ENCODE measurements around the gene PPP1R3E.
"Not testable (repeated sequence)": the region's sequence is repeated elsewhere in the genome, so short reads cannot be mapped to it uniquely, and the experiment has no call there.

The PPP1R3E gene, protein sequence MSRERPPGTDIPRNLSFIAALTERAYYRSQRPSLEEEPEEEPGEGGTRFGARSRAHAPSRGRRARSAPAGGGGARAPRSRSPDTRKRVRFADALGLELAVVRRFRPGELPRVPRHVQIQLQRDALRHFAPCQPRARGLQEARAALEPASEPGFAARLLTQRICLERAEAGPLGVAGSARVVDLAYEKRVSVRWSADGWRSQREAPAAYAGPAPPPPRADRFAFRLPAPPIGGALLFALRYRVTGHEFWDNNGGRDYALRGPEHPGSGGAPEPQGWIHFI

DNA sequence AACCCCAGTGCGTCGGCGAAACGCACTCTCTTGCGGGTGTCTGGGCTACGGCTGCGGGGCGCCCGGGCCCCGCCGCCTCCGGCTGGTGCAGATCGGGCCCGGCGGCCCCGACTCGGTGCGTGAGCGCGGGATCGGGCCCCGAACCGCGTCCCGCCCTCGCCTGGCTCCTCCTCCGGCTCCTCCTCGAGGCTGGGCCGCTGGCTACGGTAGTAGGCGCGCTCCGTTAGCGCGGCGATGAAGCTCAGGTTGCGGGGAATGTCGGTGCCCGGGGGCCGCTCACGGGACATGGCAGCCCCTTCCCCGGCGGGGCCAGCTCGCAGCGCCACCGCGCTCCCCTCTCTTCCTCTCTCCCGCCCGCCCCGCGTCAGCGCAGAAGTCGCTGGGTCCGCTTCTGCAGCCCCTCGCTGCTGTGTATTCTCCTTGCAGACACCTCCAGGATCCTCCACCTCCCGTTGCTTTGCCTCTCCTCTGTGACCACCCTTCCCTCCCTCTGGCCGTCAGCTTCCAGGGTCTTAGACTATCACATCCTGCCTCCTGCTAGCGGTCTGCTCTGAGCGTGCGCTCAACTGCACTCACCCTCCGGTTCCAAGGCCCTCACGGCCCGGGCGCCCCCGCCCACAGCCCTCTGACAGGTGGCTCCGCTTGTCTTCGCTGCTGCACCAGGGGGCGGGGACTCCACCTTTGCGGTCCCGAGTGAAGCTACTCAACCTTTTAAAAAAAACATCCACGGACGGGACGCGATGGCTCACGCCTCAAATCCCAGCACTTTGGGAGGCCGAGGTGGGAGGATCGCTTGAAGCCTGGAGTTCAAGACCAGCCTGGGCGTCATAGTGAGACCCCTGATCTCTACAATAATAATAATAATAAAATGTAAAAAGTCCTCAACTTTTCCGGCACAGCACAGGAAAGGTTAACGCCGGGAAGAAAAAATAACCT lies at the start of gene PPP1R3E:
PPP1R3E (minus strand) TSS at position 570 of the 936 bp plus-strand sequence; CDS start at position 287, 283 bp downstream.
- DNase-seq: peak; percentile 73

DNA sequence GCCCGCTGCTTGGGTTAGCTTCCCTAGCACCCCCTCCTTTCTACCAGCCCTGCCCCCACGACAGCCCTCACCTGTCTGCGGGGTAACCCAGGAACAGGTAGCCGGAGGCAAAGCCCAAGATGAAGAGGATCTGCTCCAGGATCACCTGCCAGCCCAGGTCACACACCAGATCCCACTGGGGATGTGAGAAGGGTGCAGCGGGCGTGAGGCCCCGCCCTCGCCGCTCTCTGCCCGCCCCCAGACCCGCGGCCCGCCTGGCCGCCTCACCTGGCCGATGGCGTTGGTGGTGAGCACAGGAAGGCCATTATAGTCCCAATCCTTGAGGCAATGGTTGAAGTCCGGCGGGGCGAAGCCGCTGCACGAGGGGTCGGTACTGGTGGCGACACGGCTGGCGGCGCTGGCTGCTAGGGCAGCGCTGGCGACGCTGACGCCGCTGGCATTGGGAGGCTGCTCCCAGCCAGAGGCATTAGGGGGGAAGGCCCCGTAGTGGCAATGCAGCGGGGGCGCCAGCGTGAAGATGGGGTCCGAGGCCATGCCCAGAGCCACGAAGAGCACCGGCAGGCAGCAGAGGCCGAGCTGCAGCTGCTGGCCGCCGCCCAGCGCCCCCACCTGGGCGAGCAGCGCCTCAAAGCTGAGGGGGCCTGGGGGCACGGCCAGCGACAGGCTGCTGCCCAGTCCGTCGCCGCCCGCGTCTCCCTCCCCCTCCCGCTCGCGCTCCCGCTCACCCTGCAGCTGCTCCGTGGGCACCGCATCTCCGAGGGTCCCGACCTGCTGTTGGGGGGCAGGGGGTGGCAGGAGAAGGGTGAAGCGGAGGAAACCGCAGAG lies 49.2 kb upstream of the PPP1R3E start:
- DNase-seq: no peak

DNA sequence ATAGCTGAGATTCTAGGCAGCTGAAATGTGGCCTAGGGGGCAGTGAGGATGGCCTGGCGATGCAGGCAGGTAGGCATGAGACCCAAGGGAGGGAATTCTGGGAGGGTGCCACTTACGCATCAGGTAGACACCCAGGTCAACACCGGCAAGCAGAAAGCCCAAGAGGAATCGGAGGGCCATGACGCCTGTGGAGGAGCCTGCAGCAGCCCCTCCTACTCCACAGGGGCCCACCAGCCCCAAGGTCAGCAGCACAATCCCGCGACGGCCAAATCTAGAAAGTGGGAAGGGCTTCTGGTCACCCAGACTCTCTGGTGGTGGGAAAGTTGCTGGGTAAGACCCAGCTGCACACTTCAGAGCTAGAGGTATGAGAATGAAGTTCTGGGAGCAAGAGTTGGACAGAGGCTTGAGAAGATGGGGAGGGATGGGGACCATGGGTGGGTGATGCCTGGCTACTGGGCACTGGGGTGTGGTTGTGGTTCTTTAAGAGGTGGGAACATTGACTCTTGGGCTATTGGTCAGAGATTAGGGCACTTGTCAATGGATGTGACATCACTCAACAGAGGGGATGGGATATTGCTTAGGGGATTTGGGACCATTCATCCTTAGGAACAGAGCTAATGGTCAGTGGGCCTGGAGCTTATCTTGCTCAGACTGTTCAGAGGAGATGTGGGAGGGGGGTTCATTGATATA lies 46.6 kb upstream of the PPP1R3E start:
- DNase-seq: no peak

DNA sequence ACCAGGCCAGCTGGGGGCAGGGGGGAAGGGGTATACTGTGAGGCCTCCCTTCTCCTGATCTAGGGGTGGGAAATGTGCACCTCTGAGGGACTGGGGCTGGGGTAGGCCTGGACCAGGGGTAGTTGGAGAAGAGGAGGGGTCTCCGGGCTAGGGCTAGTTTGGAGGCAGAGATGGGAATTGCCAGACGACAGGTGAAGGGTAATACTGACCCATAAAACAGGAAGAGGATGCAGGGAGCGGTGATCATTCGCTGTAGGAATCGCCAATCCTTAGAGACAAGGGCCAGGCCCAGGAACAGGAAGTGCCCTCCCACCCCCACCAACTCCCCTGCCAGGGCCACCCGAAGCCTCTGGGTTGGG lies 45.6 kb upstream of the PPP1R3E start:
- DNase-seq: no peak

DNA sequence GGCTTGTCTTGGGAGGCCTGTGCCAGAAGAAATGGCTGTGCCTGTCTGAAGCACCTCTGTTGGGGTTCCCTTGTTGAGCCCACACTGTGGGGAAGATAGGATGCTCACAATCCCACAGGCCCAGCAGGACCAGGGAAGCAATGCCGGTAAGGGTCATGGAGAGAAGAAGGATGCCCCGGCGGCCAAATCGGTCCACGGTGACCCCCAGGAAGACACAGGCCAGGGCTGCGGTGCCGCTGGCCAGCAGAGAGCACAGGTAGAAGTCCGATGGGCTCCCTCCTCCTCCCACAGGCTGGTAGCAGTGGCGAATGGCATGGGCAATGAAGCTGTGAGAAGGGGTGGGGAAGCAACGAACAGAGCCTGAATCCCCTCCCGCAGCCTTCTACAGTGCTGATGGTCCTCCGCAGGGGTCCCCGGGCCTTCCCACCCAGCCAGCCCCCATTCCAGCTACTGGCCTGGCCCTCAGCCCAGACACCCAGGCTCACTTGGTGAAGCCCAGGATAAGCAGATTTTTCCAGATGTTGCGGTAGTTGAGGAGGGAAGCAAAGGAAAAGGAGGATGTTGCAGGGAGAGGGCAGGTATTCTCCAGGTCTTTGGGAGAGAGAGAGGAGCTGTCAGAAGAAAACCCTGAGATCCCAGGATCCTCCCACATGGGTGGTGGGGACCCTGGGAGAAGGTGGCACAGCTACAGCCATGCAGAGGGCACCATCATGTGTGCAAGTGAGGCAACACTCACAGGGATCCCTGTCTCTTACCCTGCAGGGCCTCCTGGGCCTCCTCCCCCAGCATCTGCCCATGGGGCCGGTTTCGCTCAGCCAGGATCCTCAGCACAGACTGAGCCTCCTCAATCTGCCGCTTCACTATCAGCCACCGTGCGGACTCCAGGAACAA lies 45.0 kb upstream of the PPP1R3E start:
- DNase-seq: no peak

DNA sequence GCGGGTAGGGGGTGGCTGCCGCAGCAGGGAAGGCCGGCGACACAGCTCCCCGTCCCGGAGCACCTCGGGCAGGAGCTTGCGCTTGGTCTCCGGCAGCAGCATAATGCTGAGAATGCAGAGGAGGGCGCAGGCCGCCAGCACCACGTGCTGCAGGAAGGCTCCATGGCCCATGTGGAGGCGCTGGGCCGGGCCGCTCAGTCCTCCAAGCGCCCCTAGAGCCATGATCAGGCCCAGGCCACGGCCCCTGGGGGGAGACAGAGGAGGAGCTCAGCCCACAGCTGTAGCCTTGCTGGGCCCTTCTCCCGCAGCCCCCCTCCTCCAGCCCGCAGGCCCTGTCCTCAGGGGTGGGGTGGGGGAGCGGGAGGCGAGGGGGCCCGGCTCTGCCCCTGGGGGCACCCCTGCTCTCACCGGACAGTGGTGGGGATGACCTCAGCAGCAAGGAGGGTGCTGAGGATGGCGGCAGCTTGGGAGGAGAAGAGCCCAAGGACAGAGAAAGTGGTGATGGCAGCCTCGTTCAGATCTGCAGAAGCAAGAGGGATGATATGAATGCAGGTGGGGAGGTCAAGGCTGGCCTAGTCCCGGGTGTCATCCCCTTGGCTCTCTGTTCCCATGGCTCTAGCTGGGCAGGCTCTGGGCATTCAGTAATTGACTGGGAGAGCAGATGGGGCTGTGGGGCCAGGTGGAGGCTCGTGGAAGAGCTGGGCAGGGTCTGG lies 44.2 kb upstream of the PPP1R3E start:
- DNase-seq: no peak

DNA sequence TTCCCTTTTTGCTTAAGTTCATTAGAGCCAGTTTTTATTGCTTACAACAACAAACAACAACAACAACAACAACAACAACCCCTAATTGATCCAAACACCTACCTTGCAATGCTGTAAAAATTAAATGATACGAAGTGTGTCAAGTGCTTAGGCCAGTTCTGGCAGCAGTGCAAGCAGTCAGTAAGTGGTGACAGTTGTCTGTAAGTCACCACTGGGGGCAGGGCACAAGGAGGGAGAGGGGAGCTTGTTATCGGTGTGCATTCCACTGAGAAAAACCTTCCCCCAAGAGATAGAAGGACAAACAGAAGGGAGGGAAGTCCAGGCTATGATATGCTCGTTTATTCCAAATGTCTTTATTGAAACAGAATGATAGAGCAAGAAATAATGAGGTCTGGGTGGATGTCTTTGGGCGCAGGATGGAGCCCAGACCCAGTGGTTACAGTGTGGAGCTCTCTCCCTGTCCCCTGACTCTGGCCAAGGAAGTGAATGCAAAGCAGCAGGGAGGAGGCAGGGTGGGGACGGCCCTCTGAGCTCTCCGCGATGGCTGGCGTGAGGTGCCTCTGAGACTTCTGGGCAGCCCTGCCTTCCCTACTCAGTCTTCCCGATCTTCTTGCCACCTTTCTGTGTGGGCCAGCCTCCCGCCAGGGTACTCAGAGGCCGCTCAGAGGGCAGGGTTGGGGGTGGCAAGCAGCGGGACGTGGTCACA lies 43.5 kb upstream of the PPP1R3E start:
- no peak for DNase-seq

DNA sequence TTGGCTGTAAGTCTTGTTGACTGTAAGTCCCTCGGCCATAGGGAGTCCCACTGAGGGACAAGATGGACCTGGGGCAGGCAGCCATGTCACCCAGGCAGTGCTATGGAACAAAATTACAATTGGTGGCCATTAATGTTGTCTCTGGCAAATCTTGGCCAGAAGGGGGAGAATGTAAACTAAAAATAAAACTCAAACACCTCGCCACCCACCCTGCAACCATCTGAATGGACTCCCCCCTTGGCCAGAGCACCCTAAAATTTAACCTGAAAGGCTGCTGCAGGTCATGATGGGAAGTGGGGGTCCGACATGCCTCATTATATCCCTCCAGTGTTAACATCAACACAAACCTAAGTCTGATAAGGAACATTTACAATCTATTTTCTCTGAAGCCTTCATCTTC lies 41.8 kb upstream of the PPP1R3E start:
- no peak for DNase-seq

DNA sequence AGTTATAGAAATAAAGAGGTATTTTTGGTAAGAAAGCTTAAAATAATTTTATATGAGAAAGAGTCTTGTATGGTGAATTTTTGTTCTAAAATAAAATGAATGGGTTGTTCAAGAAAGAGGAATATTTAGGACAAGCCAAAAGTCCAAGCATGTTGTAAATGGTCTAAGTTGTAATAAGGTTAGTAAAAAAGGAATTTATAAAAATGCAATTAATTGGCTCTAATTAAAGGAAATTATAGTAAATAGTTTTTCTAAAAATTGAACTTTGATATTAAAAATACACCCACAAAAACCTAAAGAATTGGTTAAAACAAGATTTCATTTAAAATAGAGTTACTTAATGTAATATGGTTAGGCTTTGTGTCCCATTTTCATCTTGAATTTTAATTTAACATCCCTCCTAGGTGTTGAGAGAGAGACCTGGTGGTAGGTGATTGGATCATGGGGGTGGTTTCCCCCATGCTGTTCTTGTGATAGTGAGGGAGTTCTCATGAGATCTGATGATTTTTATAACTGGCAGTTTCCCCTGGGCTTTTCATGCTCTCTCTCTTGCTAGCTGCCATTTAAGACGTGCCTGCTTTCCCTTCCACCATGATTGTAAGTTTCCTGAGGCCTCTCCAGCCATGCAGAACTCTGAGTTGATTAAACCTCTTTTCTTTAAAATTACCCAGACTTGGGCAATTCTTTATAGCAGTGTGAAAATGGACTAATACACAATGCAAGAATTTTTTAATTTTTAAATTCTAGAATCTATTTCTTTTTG lies 37.0 kb upstream of the PPP1R3E start:
- DNase-seq: no peak

DNA sequence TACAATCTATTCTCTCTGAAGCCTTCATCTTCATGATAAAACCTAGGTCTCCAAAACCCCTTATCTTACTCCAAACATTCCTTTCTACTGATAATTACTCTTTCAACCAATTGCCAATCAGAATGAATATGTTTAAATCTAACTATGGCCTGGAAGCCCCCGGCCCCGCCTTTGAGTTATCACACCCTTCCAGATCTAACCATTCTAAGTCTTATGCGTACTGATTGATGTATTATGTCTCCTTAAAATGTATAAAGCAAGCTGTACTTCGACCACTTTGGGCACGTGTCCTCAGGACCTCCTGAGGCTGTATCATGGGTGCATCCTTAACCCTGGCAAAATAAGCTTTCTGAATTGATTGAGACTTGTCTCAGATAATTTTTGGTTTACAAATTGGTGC lies 33.0 kb upstream of the PPP1R3E start:
- DNase-seq: no peak

DNA sequence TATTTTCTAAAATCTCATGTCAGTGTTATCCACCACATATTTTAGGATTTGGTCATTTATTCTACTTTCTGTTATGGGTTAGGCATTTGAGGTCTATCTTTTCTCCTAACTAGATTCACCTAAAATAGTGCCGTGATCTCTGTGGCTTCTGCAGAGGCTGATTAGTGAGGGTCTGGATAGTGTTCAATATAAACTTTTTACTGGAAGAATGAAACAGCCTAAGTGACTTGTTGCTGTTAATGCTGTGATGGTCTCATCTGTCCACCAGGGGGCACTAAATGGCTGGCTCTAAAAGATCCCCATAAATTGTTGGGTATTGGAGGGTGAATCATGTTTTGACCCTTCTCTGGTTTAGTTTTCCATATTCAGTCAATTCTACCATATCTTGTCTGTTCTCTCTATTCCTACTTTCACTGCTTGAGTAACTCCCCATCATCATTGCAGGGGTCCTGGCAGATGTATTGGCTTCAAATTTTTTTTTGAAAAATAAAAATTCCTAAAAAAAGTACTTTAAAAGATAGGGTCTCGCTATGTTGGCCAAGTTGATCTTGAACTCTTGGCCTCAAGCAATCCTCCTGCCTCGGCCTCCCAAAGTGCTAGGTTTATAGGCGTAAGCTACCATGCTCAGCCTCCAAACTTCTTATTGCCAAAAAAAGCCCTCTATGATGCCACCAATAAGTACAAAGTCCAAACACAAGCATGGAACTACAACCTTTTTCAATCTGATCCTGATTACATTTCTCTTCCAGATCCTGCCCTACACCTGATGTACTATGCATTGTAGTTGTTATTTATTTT lies 25.5 kb upstream of the PPP1R3E start:
- DNase-seq: peak; percentile 73

DNA sequence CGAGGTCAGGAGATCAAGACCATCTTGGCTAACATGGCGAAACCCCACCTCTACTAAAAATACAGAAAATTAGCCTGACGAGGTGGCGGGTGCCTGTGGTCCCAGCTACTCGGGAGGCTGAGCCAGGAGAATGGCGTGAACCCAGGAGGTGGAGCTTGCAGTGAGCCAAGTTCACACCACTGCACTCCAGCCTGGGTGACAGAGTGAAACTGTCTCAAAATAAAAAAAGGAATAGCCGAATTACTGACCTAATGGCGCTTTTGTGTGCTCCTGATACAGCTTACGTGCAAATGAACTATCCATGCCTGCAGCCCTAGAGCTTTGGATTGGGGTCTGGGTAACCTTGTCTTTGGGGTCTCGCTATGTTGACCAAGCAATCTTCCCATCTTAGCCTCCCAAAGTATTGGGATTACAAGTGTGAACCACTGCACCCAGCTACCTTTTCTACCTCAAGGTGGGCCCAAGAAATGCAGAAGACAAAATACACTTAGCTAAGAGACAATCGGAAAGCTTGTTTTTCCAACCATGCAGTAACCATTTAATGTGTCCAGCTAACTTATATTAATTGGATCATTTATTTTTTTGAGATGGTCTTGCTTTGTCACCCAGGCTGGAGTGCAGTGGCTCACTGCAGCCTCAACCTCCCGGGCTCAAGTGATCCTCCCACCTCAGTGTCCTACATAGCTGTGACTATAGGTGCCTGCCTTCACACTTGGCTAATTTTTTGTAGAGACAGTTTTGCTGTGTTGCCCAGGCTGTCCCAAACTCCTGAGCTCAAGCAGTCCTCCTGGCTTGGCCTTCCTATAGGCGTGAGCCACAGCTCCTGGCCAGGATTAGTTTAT lies 24.1 kb upstream of the PPP1R3E start:
- DNase-seq: no peak

DNA sequence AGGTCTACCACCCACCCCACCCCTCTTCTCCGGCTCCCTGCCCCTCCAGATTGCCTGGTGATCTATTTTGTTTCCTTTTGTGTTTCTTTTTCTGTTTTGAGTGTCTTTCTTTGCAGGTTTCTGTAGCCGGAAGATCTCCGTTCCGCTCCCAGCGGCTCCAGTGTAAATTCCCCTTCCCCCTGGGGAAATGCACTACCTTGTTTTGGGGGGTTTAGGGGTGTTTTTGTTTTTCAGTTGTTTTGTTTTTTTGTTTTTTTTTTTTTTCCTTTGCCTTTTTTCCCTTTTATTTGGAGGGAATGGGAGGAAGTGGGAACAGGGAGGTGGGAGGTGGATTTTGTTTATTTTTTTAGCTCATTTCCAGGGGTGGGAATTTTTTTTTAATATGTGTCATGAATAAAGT lies 23.1 kb upstream of the PPP1R3E start:
- DNase-seq: not testable (repeated sequence)

DNA sequence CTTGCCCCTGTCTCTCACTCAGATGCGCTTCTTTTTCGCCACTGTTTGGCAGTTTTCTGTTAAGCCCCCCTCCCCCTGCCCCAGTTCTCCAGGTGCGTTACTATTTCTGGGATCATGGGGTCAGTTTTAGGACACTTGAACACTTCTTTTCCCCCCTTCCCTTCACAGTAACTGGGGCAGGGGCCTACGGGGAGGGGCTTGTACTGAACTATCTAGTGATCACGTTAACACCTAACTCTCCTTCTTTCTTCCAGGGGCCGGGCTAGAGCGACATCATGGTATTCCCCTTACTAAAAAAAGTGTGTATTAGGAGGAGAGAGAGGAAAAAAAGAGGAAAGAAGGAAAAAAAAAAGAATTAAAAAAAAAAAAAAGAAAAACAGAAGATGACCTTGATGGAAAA lies 22.3 kb upstream of the PPP1R3E start:
- no peak for DNase-seq

DNA sequence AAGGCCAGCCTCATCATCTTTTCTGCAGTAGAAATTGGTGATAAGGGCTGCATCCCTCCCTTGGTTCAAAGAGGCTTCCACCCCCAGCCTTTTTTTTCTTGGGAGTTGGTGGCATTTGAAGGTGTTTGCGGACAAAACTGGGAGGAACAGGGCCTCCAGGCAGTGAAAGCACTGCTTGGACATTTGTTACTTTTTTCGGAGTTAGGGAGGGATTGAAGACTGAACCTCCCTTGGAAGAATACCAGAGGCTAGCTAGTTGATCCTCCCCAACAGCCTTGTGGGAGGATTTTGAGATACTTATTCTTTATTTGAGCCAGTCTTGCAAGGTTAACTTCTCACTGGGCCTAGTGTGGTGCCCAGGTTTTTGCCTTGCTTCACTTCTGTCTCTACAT lies 21.8 kb upstream of the PPP1R3E start:
- no peak for DNase-seq

DNA sequence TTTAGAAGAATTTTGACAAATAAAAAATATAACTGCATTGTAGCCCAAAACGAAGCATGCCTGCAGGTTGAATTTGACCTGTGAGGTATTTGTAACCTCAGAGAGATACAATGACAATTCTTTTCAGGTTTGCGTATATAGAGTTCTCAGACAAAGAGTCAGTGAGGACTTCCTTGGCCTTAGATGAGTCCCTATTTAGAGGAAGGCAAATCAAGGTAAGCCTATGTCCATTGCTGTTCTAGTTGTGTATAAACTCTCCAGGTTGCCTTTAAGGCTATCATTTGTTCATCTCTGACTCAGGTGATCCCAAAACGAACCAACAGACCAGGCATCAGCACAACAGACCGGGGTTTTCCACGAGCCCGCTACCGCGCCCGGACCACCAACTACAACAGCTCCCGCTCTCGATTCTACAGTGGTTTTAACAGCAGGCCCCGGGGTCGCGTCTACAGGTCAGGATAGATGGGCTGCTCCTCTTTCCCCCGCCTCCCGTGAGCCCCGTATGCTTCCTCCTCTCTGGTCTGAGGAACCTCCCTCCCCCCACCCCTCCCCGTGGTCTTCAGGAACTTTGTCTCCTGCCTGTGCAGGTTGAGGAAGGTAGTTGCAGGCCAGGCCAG lies 21.3 kb upstream of the PPP1R3E start:
- DNase-seq: no peak
